Psoas muscle (tissue), 8 donors: ENCODE data around the gene JAM2. TPM values are rescaled to one million over a fixed set of nuclear protein-coding genes. Genes with fewer than 3 reads are reported as not detected.
"Not testable (repeated sequence)": the region's sequence is repeated elsewhere in the genome, so short reads cannot be mapped to it uniquely, and the experiment has no call there.

Experiments used
- ATAC-seq, 4 donors: fragments of 200-7000 bp; cut with Tn5 transposase; one replicate each; pipeline ENCODE4 v1.9.1; 2020; ENCODE audit warnings: moderate library complexity in 3 of 4, mild to moderate bottlenecking in 2 of 4
- DNase-seq, 2 donors: peaks; one replicate each; pipeline ENCODE4 v3.0.0-alpha.2; 2020
- H3K27ac ChIP-seq: fragments of 200-600 bp; one replicate; pipeline ENCODE4 v1.8.0; 2022
- H3K27me3 ChIP-seq, 3 donors: fragments of 200-600 bp in 1 of 3; one replicate each; pipeline versions ENCODE4 v1.6.1 to v1.8.0; 2013 to 2022; ENCODE audit warnings: low read length in 2 of 3, mild to moderate bottlenecking in 2 of 3, moderate library complexity in 1 of 3; ENCODE audit not compliant: insufficient read depth in 3 of 3
- H3K36me3 ChIP-seq, 2 donors: fragments of 200-600 bp in 1 of 2; one replicate each; pipeline versions ENCODE4 v1.6.1 to v1.8.0; 2013 to 2022; ENCODE audit warnings: low read depth in 1 of 2, mild to moderate bottlenecking in 1 of 2, moderate library complexity in 1 of 2; ENCODE audit not compliant: insufficient read depth in 1 of 2
- H3K4me1 ChIP-seq: fragments of 200-600 bp; one replicate; pipeline ENCODE4 v1.8.0; 2022
- H3K4me3 ChIP-seq: fragments of 200-600 bp; one replicate; pipeline ENCODE4 v1.8.0; 2022; ENCODE audit warnings: mild to moderate bottlenecking
- H3K9me3 ChIP-seq: fragments of 200-600 bp; one replicate; pipeline ENCODE4 v1.8.0; 2022
- WGBS, 3 donors: extraction: QIAGEN DNeasy Blood & Tissue Kit; methylation state at CpG; one replicate each; pipeline versions ENCODE4 v1.1.6 to v1.1.7; 2013; 5-methylcytosine and 5-hydroxymethylcytosine counted together
- intact Hi-C, 2 donors: fragments of 100-400 bp; cut with DNase I; formaldehyde crosslinking; loops; one replicate each; pipeline versions ENCODE4 v1.11.0 to v1.14.2; 2022
- polyA plus RNA-seq, 3 donors: library from polyadenylated mRNA; stranded (reverse); fragments of 200-250 nt; gene quantifications; one replicate each; pipeline ENCODE4 v1.2.3, GENCODE V29; 2013
- total RNA-seq, 4 donors: library from RNA; stranded (reverse); fragmentation: NEBNext Ultra II Directional in 2 of 4; extraction: Animal tissue kit (Norgen Biotek cat#: 25700) in 2 of 4; gene quantifications; one replicate each; pipeline versions ENCODE4 v1.2.1 to v1.2.4, GENCODE V29; 2021 to 2023
- TF ChIP-seq, protein P1 (sequence below): fragments of 200-600 bp; IDR thresholded peaks from one replicate; pipeline ENCODE4 v1.8.0; 2022; ENCODE audit warnings: antibody characterized with exemption
- donor health status: healthy with polysubstance abuse.
- donor health status: DM: no; HTN: no; CAD: no; lungs with moderate emphysema.
- donor health status: Bipolar disorder and iron deficiency.
- donor health status: healthy.
- donor health status: DM: yes; HTN: yes; CAD: no.
- donor health status: DM: no; HTN: no; CAD: no.
- donor health status: DM: no; HTN: no; CAD: no.
- donor health status: DM: yes; HTN: yes; CAD: no.

Gene JAM2
- total and polyA plus RNA-seq, 7 donors: 3.6 to 17.1 (median 4.7) TPM

DNA sequence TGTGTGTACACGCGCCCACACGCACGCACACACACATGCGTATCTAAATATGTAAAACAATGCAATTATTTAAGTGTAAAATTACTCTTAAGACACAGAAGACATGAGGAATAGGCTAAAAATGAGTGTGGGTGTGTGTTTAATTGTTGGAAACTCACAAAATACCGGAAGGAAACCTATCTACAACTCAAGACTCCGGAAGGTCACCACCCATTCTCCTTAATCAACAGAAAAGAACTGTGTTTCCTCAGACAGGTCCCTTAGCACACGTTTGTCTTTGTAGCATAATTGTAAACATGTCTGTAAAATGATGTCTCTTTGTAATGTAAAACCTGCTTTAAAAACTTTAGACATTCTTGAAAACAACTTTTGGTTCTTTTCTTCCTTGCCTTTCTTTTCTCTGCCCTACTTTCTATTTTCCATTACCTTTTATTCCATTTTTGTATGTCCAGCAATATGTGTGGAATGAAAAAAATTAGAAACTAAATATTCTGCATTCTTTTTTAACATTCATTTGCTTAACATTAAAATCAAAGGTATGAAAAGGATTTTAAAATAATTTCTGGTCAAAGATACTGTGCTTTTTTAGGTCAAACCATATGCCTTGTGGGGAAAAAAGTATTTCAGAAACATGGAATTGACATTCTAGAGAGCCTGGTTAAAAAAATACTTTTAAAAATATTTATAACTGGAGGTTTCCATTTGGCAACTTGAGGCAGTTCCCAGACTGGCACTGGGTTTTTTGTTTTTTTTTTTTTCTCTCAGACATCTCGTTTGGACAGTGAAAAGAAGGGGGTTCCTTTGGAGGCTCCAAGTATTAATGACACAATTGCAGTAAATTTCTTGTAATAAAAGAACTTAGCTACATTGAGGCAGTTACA lies 49.5 kb downstream of the JAM2 start:
- Histone ChIP-seq H3K36me3 (no peaks in the 10 kb centered on the region), H3K4me1 (no peaks in the 10 kb centered on the region), H3K27ac (no peak overlapping the region), H3K9me3 (no peaks in the 10 kb centered on the region), H3K4me3 (no peak overlapping the region), H3K27me3 (no peaks in the 10 kb centered on the region)
- 69 to 77% (median 70%) methylated on average over 9 of the region's 9 CpGs for WGBS, 3 donors
- no peak for ATAC-seq
- no peak for DNase-seq
- intact Hi-C loops: no loop called here
- TF ChIP-seq, protein P1, sequence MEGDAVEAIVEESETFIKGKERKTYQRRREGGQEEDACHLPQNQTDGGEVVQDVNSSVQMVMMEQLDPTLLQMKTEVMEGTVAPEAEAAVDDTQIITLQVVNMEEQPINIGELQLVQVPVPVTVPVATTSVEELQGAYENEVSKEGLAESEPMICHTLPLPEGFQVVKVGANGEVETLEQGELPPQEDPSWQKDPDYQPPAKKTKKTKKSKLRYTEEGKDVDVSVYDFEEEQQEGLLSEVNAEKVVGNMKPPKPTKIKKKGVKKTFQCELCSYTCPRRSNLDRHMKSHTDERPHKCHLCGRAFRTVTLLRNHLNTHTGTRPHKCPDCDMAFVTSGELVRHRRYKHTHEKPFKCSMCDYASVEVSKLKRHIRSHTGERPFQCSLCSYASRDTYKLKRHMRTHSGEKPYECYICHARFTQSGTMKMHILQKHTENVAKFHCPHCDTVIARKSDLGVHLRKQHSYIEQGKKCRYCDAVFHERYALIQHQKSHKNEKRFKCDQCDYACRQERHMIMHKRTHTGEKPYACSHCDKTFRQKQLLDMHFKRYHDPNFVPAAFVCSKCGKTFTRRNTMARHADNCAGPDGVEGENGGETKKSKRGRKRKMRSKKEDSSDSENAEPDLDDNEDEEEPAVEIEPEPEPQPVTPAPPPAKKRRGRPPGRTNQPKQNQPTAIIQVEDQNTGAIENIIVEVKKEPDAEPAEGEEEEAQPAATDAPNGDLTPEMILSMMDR: no peak

- H3K36me3 ChIP-seq: no peaks in the 10 kb centered on the region
- DNase-seq (no peak), ATAC-seq (no peak)
- intact Hi-C loops: no loop called here
- TF ChIP-seq, protein P1: no peak
- H3K27ac ChIP-seq: no peak overlapping the region
- H3K9me3 ChIP-seq: no peaks in the 10 kb centered on the region
- no peak overlapping the region for H3K4me3 ChIP-seq
- H3K27me3 ChIP-seq: no peaks in the 10 kb centered on the region
- no peaks in the 10 kb centered on the region for H3K4me1 ChIP-seq
- 71 to 75% (median 74%) methylated on average over 1 of the region's 1 CpG for WGBS, 3 donors
Observed at GRCh38 chr21:25689226-25689625, 50.2 kb downstream of the JAM2 start.

GRCh38 chr21:25691976-25692375 lies 52.9 kb downstream of the JAM2 start:
- H3K4me3 ChIP-seq: no peak overlapping the region
- no peaks in the 10 kb centered on the region for H3K27me3 ChIP-seq
- TF ChIP-seq, protein P1: no peak
- no peaks in the 10 kb centered on the region for H3K36me3 ChIP-seq
- 65 to 69% (median 67%) methylated on average over 3 of the region's 3 CpGs for WGBS, 3 donors
- H3K9me3 ChIP-seq: no peaks in the 10 kb centered on the region
- ATAC-seq (no peak), DNase-seq (no peak)
- intact Hi-C loops: no loop called here
- no peaks in the 10 kb centered on the region for H3K4me1 ChIP-seq
- H3K27ac ChIP-seq: no peak overlapping the region

GRCh38 chr21:25695461-25695860 lies 56.4 kb downstream of the JAM2 start:
- H3K27ac ChIP-seq, intact Hi-C loops, H3K36me3 ChIP-seq, H3K4me3 ChIP-seq, H3K27me3 ChIP-seq, ATAC-seq, H3K4me1 ChIP-seq, DNase-seq, H3K9me3 ChIP-seq: not testable (repeated sequence)
- WGBS, 3 donors: 93 to 98% (median 94%) methylated on average over 14 to 36 of the region's 36 CpGs

DNA sequence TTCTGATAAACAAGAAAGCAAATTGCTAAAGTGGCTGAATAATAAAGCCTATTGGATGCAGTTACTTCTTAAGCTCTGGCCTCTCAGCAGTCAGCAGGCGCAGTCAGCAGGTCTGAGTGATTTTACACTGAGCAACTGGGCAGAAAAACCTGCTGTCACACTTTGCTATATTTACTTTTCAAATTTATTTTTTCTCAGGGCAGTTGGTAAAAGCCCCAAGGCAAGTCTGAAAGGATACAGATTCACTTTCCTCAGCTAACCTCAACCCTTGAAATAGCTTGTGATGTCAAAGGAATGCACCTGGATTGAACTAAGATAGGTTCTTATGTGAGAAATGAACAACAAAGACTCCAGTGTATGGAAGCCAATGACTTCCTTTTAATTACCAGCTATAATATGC lies 61.7 kb downstream of the JAM2 start:
- Histone ChIP-seq H3K9me3 (no peaks in the 10 kb centered on the region), H3K4me3 (no peak overlapping the region), H3K4me1 (no peaks in the 10 kb centered on the region), H3K27me3 (no peaks in the 10 kb centered on the region), H3K36me3 (no peaks in the 10 kb centered on the region), H3K27ac (no peak overlapping the region)
- ATAC-seq: no peak
- DNase-seq: no peak
- WGBS, 3 donors: 88 to 92% (median 90%) methylated on average over 1 of the region's 1 CpG
- TF ChIP-seq, protein P1: no peak
- intact Hi-C loops: no loop called here
